ENCODE data around the gene TMCC1.

DNA sequence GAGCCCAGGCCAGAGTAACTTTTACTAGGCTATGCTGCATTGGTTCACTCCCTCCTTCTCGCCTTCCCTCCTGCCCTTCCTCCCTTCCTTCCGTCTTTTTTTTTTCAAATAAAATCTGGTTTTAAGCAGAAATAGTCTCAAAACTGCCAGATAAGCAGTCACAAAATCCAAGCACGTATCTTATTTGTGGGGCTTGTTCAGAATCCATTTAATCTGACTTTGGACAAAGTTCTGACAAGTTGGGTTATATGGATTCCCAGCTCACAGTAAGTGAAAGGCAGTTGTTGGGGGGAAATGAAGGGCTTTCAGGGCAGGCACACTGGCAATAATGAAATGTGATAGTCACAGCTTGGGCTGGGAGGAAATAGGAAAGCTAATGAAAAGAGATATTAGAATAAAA, 255.0 kb downstream of the TMCC1 start:
- TF ChIP-seq, protein P1, sequence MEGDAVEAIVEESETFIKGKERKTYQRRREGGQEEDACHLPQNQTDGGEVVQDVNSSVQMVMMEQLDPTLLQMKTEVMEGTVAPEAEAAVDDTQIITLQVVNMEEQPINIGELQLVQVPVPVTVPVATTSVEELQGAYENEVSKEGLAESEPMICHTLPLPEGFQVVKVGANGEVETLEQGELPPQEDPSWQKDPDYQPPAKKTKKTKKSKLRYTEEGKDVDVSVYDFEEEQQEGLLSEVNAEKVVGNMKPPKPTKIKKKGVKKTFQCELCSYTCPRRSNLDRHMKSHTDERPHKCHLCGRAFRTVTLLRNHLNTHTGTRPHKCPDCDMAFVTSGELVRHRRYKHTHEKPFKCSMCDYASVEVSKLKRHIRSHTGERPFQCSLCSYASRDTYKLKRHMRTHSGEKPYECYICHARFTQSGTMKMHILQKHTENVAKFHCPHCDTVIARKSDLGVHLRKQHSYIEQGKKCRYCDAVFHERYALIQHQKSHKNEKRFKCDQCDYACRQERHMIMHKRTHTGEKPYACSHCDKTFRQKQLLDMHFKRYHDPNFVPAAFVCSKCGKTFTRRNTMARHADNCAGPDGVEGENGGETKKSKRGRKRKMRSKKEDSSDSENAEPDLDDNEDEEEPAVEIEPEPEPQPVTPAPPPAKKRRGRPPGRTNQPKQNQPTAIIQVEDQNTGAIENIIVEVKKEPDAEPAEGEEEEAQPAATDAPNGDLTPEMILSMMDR (IDR thresholded peaks at IDR 0.05), result no peak
- TF ChIP-seq EZH2 (IDR thresholded peaks at IDR 0.05; ENCODE audit: borderline replicate concordance, insufficient read depth, low read depth, low read length, poor library complexity, severe bottlenecking), result no peak

All from B cell (primary cell).